Upper lobe of left lung (tissue), 6 donors: ENCODE measurements around the gene IL10RB. TPM values are rescaled to one million over a fixed set of nuclear protein-coding genes. Genes with fewer than 3 reads are reported as not detected.

Experiments used
- ATAC-seq, 2 donors: fragments of 200-7000 bp; cut with Tn5 transposase; one replicate each; pipeline ENCODE4 v1.9.1; 2022; ENCODE audit warnings: mild to moderate bottlenecking in 2 of 2, moderate library complexity in 2 of 2; ENCODE audit not compliant: low FRiP score in 2 of 2
- DNase-seq, 2 donors: peaks; one replicate each; pipeline ENCODE4 v3.0.0-alpha.2; 2019 to 2020
- H3K27ac ChIP-seq, 4 donors: fragments of 200-600 bp; sonication (generic); one replicate each; pipeline ENCODE4 v1.5.1; 2016 to 2019
- H3K27me3 ChIP-seq, 4 donors: fragments of 200-600 bp; sonication (generic); one replicate each; pipeline ENCODE4 v1.5.1; 2017 to 2019
- H3K36me3 ChIP-seq, 4 donors: fragments of 200-600 bp; sonication (generic); one replicate each; pipeline ENCODE4 v1.5.1; 2016 to 2019
- H3K4me1 ChIP-seq, 4 donors: fragments of 200-600 bp; sonication (generic); one replicate each; pipeline ENCODE4 v1.5.1; 2018 to 2019
- H3K4me3 ChIP-seq, 4 donors: fragments of 200-600 bp; sonication (generic); one replicate each; pipeline ENCODE4 v1.5.1; 2017 to 2019; ENCODE audit warnings: mild to moderate bottlenecking in 2 of 4, moderate library complexity in 1 of 4
- H3K9me3 ChIP-seq, 4 donors: fragments of 200-600 bp; sonication (generic); one replicate each; pipeline ENCODE4 v1.5.1; 2018 to 2019
- CTCF ChIP-seq, 6 experiments: fragments of 450-650 bp in 4 of 6; fragments of 200-600 bp in 2 of 6; sonication (generic) in 2 of 6; IDR thresholded peaks; one replicate each; pipeline ENCODE4 v1.5.1; 2016 to 2019; ENCODE audit warnings: antibody characterized with exemption in 6 of 6
- EP300 ChIP-seq, 4 donors: sonication (generic); formaldehyde crosslinking; IDR thresholded peaks; one replicate each; pipeline ENCODE4 v1.5.1; 2017; ENCODE audit warnings: antibody characterized with exemption in 4 of 4, control low read depth in 2 of 4
- POLR2A ChIP-seq, 4 donors: fragments of 450-650 bp; IDR thresholded peaks; one replicate each; pipeline ENCODE4 v1.5.1; 2016 to 2017; ENCODE audit warnings: antibody characterized with exemption in 4 of 4, mild to moderate bottlenecking in 2 of 4
- POLR2AphosphoS5 ChIP-seq, 2 donors: sonication (generic); formaldehyde crosslinking; IDR thresholded peaks; one replicate each; pipeline ENCODE4 v1.5.1; 2017; ENCODE audit warnings: antibody characterized with exemption in 2 of 2
- WGBS, 2 donors: methylation state at CpG; one replicate each; pipeline ENCODE4 v1.1.5; 2017 to 2018; 5-methylcytosine and 5-hydroxymethylcytosine counted together
- total RNA-seq, 6 donors: library from RNA; depleted of rRNA in 4 of 6; stranded (reverse); fragments of >200 nt in 4 of 6; gene quantifications; one replicate each; pipeline versions ENCODE4 v1.1.0 to v1.2.1, GENCODE V29; 2016 to 2021
- donor health status: DM: no; HTN: no; CAD: no; lungs with moderate emphysema.
- donor health status: DM: no; HTN: yes; CAD: no; lungs with severe emphysema.

The IL10RB gene
- total RNA-seq, 6 donors from 2014 or later: 11.5 to 49.2 (median 41.0) TPM

GRCh38 chr21:33292724-33293123 lies 26.6 kb downstream of the IL10RB start:
- ATAC-seq (no peak), DNase-seq (no peak)
- Histone ChIP-seq H3K4me1 (peaks cover 9 to 18% (median 14%) of the 10 kb centered on the region in 4 donors), H3K27me3 (no peaks in the 10 kb centered on the region), H3K4me3 (no peak overlapping the region), H3K9me3 (no peaks in the 10 kb centered on the region), H3K36me3 (peaks cover 4 to 78% (median 52%) of the 10 kb centered on the region in 4 donors), H3K27ac (peak overlapping the region in 1 of 4 donors; percentile 7)
- no peak for TF ChIP-seq CTCF (IDR thresholded peaks at IDR 0.05)
- no peak for TF ChIP-seq POLR2A (IDR thresholded peaks at IDR 0.05)
- TF ChIP-seq POLR2AphosphoS5 (IDR thresholded peaks at IDR 0.05): no peak
- 88 to 100% methylated on average over 2 to 5 of the region's 5 CpGs for WGBS, 2 donors

- TF ChIP-seq POLR2AphosphoS5 (IDR thresholded peaks at IDR 0.05) (no peak), CTCF (IDR thresholded peaks at IDR 0.05) (no peak)
- peaks cover 4 to 74% (median 52%) of the 10 kb centered on the region in 4 donors for H3K36me3 ChIP-seq
- peaks cover 6 to 15% (median 10%) of the 10 kb centered on the region in 4 donors for H3K4me1 ChIP-seq
- no peaks in the 10 kb centered on the region for H3K27me3 ChIP-seq
- peak overlapping the region in 2 of 4 donors; percentile 7 to 29 for H3K27ac ChIP-seq
- 92 to 95% methylated on average over 4 to 6 of the region's 7 CpGs for WGBS, 2 donors
- no peak for DNase-seq
- no peaks in the 10 kb centered on the region for H3K9me3 ChIP-seq
- H3K4me3 ChIP-seq: no peak overlapping the region
- no peak for ATAC-seq
Measured at GRCh38 chr21:33293136-33293535, 27.0 kb downstream of the IL10RB start.

- peaks cover 8 to 13% (median 11%) of the 10 kb centered on the region in 4 donors for H3K4me1 ChIP-seq
- peaks cover 4 to 68% (median 52%) of the 10 kb centered on the region in 4 donors for H3K36me3 ChIP-seq
- WGBS, 2 donors: 64 to 68% methylated on average over 7 of the region's 7 CpGs
- ATAC-seq (no peak), DNase-seq (no peak)
- H3K27ac ChIP-seq: peak overlapping the region in 1 of 4 donors; percentile 29
- no peak overlapping the region for H3K4me3 ChIP-seq
- TF ChIP-seq POLR2AphosphoS5 (IDR thresholded peaks at IDR 0.05) (no peak), POLR2A (IDR thresholded peaks at IDR 0.05) (no peak), EP300 (IDR thresholded peaks at IDR 0.05) (no peak), CTCF (IDR thresholded peaks at IDR 0.05) (no peak)
- no peaks in the 10 kb centered on the region for H3K27me3 ChIP-seq
- H3K9me3 ChIP-seq: no peaks in the 10 kb centered on the region
Measured at GRCh38 chr21:33293811-33294216, 27.6 kb downstream of the IL10RB start.

- no peak for ATAC-seq
- no peaks in the 10 kb centered on the region for H3K27me3 ChIP-seq
- no peak for DNase-seq
- H3K9me3 ChIP-seq: no peaks in the 10 kb centered on the region
- H3K36me3 ChIP-seq: peaks cover 4 to 55% (median 39%) of the 10 kb centered on the region in 4 donors
- no peak overlapping the region for H3K4me3 ChIP-seq
- H3K27ac ChIP-seq: no peak overlapping the region
- peaks cover 16 to 27% (median 24%) of the 10 kb centered on the region in 4 donors for H3K4me1 ChIP-seq
- 91 to 96% methylated on average over 4 to 6 of the region's 6 CpGs for WGBS, 2 donors
- no peak for TF ChIP-seq EP300 (IDR thresholded peaks at IDR 0.05)
- TF ChIP-seq CTCF (IDR thresholded peaks at IDR 0.05): no peak
Measured at GRCh38 chr21:33296156-33296555, 30.0 kb downstream of the IL10RB start.

- Histone ChIP-seq H3K36me3 (peaks cover 0 to 27% (median 13%) of the 10 kb centered on the region in 4 donors), H3K27ac (peak overlapping the region; percentile 61 to 89 (median 82)), H3K27me3 (no peaks in the 10 kb centered on the region), H3K9me3 (no peaks in the 10 kb centered on the region), H3K4me1 (peaks cover 23 to 40% (median 35%) of the 10 kb centered on the region in 4 donors), H3K4me3 (no peak overlapping the region)
- TF ChIP-seq CTCF (IDR thresholded peaks at IDR 0.05) (no peak), POLR2A (IDR thresholded peaks at IDR 0.05) (no peak), POLR2AphosphoS5 (IDR thresholded peaks at IDR 0.05) (no peak), EP300 (IDR thresholded peaks at IDR 0.05) (no peak)
- WGBS, 2 donors: 39 to 55% methylated on average over 5 of the region's 5 CpGs
- ATAC-seq (peak; percentile 43 to 61), DNase-seq (peak in 1 of 2 donors; percentile 47)
Measured at GRCh38 chr21:33299181-33299752, 33.1 kb downstream of the IL10RB start.
